WTC11 (cell line): Measurements from ENCODE around the gene B4GALT2. TPM values are rescaled to one million over a fixed set of nuclear protein-coding genes. Genes with fewer than 3 reads are reported as not detected.

Source experiments
- ATAC-seq: fragments of 200-7000 bp; cut with Tn5 transposase; 2 replicates; pipeline ENCODE4 v1.10.0; 2021; ENCODE audit warnings: mild to moderate bottlenecking, moderate library complexity
- CTCF ChIA-PET: fragments of 300-600 bp; sonication (Branson Sonifier 250); formaldehyde crosslinking; loops from one replicate; lab custom pipeline; 2021; ENCODE audit warnings: antibody characterized with exemption; lab: Charles Lee
- POLR2A ChIA-PET: fragments of 350-600 bp; sonication (Branson Sonifier 250); formaldehyde crosslinking; loops from one replicate; lab custom pipeline; 2021; ENCODE audit warnings: antibody characterized with exemption; lab: Charles Lee
- DNase-seq: peaks from one replicate; pipeline ENCODE4 v3.0.0; 2021; ENCODE audit warnings: low spot score
- H3K27ac Mint-ChIP-seq: 2 replicates; pipeline ENCODE4 v1.8.0; 2021; ENCODE audit warnings: mixed read lengths
- H3K27me3 Mint-ChIP-seq: 2 replicates; pipeline ENCODE4 v1.8.0; 2021; ENCODE audit warnings: low read depth, mild to moderate bottlenecking, moderate library complexity, mixed read lengths
- H3K36me3 Mint-ChIP-seq: 2 replicates; pipeline ENCODE4 v1.8.0; 2021; ENCODE audit warnings: mixed read lengths
- H3K4me1 Mint-ChIP-seq: 2 replicates; pipeline ENCODE4 v1.8.0; 2022; ENCODE audit warnings: mixed read lengths
- H3K4me3 Mint-ChIP-seq: 2 replicates; pipeline ENCODE4 v1.8.0; 2021; ENCODE audit warnings: mild to moderate bottlenecking, moderate library complexity, mixed read lengths
- H3K9me3 Mint-ChIP-seq: 2 replicates; pipeline ENCODE4 v1.8.0; 2021; ENCODE audit warnings: mixed read lengths
- CBFB ChIP-seq: sonication (generic); formaldehyde crosslinking; IDR thresholded peaks from 2 replicates; pipeline ENCODE4 v1.8.1; 2022; ENCODE audit warnings: mild to moderate bottlenecking, low read depth, missing genetic modification reagents
- CREB1 ChIP-seq: sonication (generic); formaldehyde crosslinking; IDR thresholded peaks from 2 replicates; pipeline ENCODE4 v1.8.0; 2023; ENCODE audit warnings: mild to moderate bottlenecking, missing genetic modification reagents
- EMX1 ChIP-seq: fragments of 250-450 bp; sonication (Bioruptor Pico); IDR thresholded peaks from 2 replicates; pipeline ENCODE4 v1.8.0; 2021; ENCODE audit warnings: mild to moderate bottlenecking
- GABPB1 ChIP-seq: sonication (generic); formaldehyde crosslinking; IDR thresholded peaks from 2 replicates; pipeline ENCODE4 v1.8.1; 2023; ENCODE audit warnings: mild to moderate bottlenecking, missing genetic modification reagents
- KAT7 ChIP-seq: sonication (generic); formaldehyde crosslinking; IDR thresholded peaks from 2 replicates; pipeline ENCODE4 v1.8.1; 2023; ENCODE audit warnings: missing genetic modification reagents, mild to moderate bottlenecking, borderline replicate concordance
- MAX ChIP-seq: sonication (generic); formaldehyde crosslinking; IDR thresholded peaks from 2 replicates; pipeline ENCODE4 v1.8.0; 2022; ENCODE audit warnings: mild to moderate bottlenecking, missing genetic modification reagents
- NFE2L1 ChIP-seq: sonication (generic); formaldehyde crosslinking; IDR thresholded peaks from 2 replicates; pipeline ENCODE4 v1.8.1; 2023; ENCODE audit warnings: missing genetic modification reagents
- NR3C1 ChIP-seq: sonication (generic); formaldehyde crosslinking; conservative IDR thresholded peaks from 2 replicates; pipeline ENCODE4 v1.8.1; 2023; ENCODE audit warnings: low read depth, mild to moderate bottlenecking, missing genetic modification reagents
- OVOL2 ChIP-seq: fragments of 250-450 bp; sonication (Bioruptor Pico); IDR thresholded peaks from 2 replicates; pipeline ENCODE4 v1.9.0; 2021; ENCODE audit warnings: mild to moderate bottlenecking, borderline replicate concordance
- TEAD1 ChIP-seq: sonication (generic); formaldehyde crosslinking; IDR thresholded peaks from 2 replicates; pipeline ENCODE4 v1.8.0; 2022; ENCODE audit warnings: mild to moderate bottlenecking, missing genetic modification reagents
- TEAD4 ChIP-seq: sonication (generic); formaldehyde crosslinking; IDR thresholded peaks from 2 replicates; pipeline ENCODE4 v1.8.0; 2022; ENCODE audit warnings: mild to moderate bottlenecking, missing genetic modification reagents
- ZNF263 ChIP-seq: sonication (generic); formaldehyde crosslinking; IDR thresholded peaks from 2 replicates; pipeline ENCODE4 v1.8.1; 2022; ENCODE audit warnings: low read depth, mild to moderate bottlenecking, moderate library complexity, missing genetic modification reagents
- ZNF281 ChIP-seq: sonication (generic); formaldehyde crosslinking; IDR thresholded peaks from 2 replicates; pipeline ENCODE4 v1.8.0; 2023; ENCODE audit warnings: mild to moderate bottlenecking, missing genetic modification reagents
- ZNF423 ChIP-seq: fragments of 250-450 bp; sonication (Bioruptor Pico); IDR thresholded peaks from 2 replicates; pipeline ENCODE4 v2.1.2; 2022; ENCODE audit warnings: mild to moderate bottlenecking, moderate library complexity
- total RNA-seq: library from RNA; stranded (reverse); gene quantifications from 3 replicates; pipeline ENCODE4 v1.2.3, GENCODE V29; 2021
- TF ChIP-seq, protein P1 (sequence below): sonication (generic); formaldehyde crosslinking; IDR thresholded peaks from 2 replicates; pipeline ENCODE4 v1.8.1; 2022; ENCODE audit warnings: mild to moderate bottlenecking, moderate library complexity, missing genetic modification reagents

The B4GALT2 gene
- total RNA-seq, 1 experiment from 2014 or later = 66.7 TPM

DNA sequence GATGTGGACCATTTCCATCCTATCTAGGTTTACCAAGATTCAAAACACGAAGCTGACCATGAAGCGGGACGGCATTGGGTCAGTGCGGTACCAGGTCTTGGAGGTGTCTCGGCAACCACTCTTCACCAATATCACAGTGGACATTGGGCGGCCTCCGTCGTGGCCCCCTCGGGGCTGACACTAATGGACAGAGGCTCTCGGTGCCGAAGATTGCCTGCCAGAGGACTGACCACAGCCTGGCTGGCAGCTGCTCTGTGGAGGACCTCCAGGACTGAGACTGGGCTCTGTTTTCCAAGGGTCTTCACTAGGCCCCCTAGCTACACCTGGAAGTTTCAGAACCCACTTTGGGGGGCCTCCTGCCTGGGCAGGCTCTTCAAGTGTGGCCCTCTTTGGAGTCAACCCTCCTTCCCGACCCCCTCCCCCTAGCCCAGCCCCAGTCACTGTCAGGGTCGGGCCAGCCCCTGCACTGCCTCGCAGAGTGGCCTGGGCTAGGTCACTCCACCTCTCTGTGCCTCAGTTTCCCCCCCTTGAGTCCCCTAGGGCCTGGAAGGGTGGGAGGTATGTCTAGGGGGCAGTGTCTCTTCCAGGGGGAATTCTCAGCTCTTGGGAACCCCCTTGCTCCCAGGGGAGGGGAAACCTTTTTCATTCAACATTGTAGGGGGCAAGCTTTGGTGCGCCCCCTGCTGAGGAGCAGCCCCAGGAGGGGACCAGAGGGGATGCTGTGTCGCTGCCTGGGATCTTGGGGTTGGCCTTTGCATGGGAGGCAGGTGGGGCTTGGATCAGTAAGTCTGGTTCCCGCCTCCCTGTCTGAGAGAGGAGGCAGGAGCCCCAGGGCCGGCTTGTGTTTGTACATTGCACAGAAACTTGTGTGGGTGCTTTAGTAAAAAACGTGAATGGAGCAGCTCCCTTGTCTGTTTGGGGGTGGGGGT, 11.5 kb downstream of the B4GALT2 start:
- peaks cover 18% of the 10 kb centered on the region for H3K27me3 Mint-ChIP-seq
- 0 out of 2 replicates have a peak, but pooled peaks cover 1% of the 10 kb centered on the region for H3K36me3 Mint-ChIP-seq
- ATAC-seq (no peak), DNase-seq (no peak)
- POLR2A ChIA-PET = interaction anchor here (0.5 to 1.2 kb wide), 3 partner anchors 37 to 224 kb away, joined by 3 to 4 read pairs (median 3); no protein-coding TSS in a partner anchor
- no peak for TF ChIP-seq ZNF281 (CRISPR knock-in tag)
- no peak for TF ChIP-seq TEAD4 (CRISPR knock-in tag)
- no peak for TF ChIP-seq CBFB (CRISPR knock-in tag)
- TF ChIP-seq ZNF423 = peak; percentile 77
- TF ChIP-seq KAT7 (CRISPR knock-in tag) = 0 out of 2 replicates have a peak, but pooled peaks have one; percentile 57
- no peak for TF ChIP-seq ZNF263 (CRISPR knock-in tag)
- no peak for TF ChIP-seq TEAD1 (CRISPR knock-in tag)
- no peak for TF ChIP-seq GABPB1 (CRISPR knock-in tag)
- no peak for TF ChIP-seq CREB1 (CRISPR knock-in tag)
- TF ChIP-seq, protein P1, sequence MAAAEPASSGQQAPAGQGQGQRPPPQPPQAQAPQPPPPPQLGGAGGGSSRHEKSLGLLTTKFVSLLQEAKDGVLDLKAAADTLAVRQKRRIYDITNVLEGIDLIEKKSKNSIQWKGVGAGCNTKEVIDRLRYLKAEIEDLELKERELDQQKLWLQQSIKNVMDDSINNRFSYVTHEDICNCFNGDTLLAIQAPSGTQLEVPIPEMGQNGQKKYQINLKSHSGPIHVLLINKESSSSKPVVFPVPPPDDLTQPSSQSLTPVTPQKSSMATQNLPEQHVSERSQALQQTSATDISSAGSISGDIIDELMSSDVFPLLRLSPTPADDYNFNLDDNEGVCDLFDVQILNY (CRISPR knock-in tag) = no peak
- TF ChIP-seq OVOL2 (CRISPR knock-in tag) = no peak
- no peak for TF ChIP-seq NFE2L1 (CRISPR knock-in tag)
- peaks cover 22% of the 10 kb centered on the region for H3K4me1 Mint-ChIP-seq
- no peaks in the 10 kb centered on the region for H3K9me3 Mint-ChIP-seq
- peak overlapping the region; percentile 93; the same call in 1 of the 2 replicates for H3K27ac Mint-ChIP-seq
- CTCF ChIA-PET = interaction anchor here (0.6 to 9.8 kb wide), 5 partner anchors 45 to 1318 kb away, joined by 4 to 87 read pairs (median 4); no protein-coding TSS in a partner anchor
- peak overlapping the region; percentile 86 for H3K4me3 Mint-ChIP-seq

- H3K36me3 Mint-ChIP-seq = no peaks in the 10 kb centered on the region
- no peak for DNase-seq
- ATAC-seq = no peak; the same call in 1 of the 2 replicates
- peak overlapping the region; percentile 86 for H3K4me3 Mint-ChIP-seq
- peaks cover 22% of the 10 kb centered on the region for H3K4me1 Mint-ChIP-seq
- ChIA-PET POLR2A (interaction anchor here (1.2 to 3.0 kb wide), 2 partner anchors 17 to 225 kb away, joined by 3 to 13 read pairs; partner anchors contain the start of gene ATP6V0B), CTCF (interaction anchor here (0.9 to 9.8 kb wide), 6 partner anchors 9 to 441 kb away, joined by 3 to 87 read pairs (median 8); no protein-coding TSS in a partner anchor)
- no peaks in the 10 kb centered on the region for H3K9me3 Mint-ChIP-seq
- H3K27ac Mint-ChIP-seq = peak overlapping the region; percentile 93; the same call in 1 of the 2 replicates
- TF ChIP-seq NR3C1 (CRISPR knock-in tag) (no peak), MAX (CRISPR knock-in tag) (no peak), ZNF281 (CRISPR knock-in tag) (no peak), EMX1 (CRISPR knock-in tag) (no peak), CREB1 (CRISPR knock-in tag) (0 out of 2 replicates have a peak, but pooled peaks have one; percentile 38)
- peaks cover 18% of the 10 kb centered on the region for H3K27me3 Mint-ChIP-seq
Observed at GRCh38 chr1:43991200-43991475, 12.1 kb downstream of the B4GALT2 start.
